Measurements from ENCODE around the gene UBL4B. TPM values are rescaled to one million over a fixed set of nuclear protein-coding genes. Genes with fewer than 3 reads are reported as not detected.

The UBL4B gene
- total and polyA plus RNA-seq, 2 experiments from 2014 or later = not detected

DNA sequence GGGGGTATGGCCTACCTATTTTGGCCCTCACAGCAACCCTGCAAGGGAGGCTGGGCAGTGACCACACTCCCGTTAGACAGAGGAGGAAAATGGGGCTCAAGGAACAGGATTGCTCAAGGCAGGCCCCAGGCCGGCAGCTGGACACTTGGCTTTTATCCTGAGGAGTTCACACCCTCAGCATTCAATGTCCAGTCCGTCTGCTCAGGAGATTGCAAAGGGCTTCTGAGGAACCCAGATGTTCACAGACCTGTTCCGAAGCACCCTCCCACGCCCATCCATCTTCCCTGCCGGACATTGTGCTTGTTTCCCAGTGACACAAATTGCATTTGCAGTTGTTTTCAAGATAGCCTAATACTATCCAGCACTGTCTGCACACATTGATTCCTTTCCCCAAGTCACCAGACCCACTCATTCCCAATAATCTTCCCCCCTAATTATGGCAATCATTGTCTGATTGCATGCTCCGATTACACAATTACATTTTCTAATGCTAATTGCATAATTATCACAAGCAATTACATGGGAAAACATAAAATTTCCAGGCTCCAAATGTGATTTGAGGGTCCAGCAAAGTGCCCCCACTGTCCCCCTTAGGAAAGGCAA is 4.3 kb upstream of the UBL4B start (continued):
- TF ChIP-seq, protein P1, sequence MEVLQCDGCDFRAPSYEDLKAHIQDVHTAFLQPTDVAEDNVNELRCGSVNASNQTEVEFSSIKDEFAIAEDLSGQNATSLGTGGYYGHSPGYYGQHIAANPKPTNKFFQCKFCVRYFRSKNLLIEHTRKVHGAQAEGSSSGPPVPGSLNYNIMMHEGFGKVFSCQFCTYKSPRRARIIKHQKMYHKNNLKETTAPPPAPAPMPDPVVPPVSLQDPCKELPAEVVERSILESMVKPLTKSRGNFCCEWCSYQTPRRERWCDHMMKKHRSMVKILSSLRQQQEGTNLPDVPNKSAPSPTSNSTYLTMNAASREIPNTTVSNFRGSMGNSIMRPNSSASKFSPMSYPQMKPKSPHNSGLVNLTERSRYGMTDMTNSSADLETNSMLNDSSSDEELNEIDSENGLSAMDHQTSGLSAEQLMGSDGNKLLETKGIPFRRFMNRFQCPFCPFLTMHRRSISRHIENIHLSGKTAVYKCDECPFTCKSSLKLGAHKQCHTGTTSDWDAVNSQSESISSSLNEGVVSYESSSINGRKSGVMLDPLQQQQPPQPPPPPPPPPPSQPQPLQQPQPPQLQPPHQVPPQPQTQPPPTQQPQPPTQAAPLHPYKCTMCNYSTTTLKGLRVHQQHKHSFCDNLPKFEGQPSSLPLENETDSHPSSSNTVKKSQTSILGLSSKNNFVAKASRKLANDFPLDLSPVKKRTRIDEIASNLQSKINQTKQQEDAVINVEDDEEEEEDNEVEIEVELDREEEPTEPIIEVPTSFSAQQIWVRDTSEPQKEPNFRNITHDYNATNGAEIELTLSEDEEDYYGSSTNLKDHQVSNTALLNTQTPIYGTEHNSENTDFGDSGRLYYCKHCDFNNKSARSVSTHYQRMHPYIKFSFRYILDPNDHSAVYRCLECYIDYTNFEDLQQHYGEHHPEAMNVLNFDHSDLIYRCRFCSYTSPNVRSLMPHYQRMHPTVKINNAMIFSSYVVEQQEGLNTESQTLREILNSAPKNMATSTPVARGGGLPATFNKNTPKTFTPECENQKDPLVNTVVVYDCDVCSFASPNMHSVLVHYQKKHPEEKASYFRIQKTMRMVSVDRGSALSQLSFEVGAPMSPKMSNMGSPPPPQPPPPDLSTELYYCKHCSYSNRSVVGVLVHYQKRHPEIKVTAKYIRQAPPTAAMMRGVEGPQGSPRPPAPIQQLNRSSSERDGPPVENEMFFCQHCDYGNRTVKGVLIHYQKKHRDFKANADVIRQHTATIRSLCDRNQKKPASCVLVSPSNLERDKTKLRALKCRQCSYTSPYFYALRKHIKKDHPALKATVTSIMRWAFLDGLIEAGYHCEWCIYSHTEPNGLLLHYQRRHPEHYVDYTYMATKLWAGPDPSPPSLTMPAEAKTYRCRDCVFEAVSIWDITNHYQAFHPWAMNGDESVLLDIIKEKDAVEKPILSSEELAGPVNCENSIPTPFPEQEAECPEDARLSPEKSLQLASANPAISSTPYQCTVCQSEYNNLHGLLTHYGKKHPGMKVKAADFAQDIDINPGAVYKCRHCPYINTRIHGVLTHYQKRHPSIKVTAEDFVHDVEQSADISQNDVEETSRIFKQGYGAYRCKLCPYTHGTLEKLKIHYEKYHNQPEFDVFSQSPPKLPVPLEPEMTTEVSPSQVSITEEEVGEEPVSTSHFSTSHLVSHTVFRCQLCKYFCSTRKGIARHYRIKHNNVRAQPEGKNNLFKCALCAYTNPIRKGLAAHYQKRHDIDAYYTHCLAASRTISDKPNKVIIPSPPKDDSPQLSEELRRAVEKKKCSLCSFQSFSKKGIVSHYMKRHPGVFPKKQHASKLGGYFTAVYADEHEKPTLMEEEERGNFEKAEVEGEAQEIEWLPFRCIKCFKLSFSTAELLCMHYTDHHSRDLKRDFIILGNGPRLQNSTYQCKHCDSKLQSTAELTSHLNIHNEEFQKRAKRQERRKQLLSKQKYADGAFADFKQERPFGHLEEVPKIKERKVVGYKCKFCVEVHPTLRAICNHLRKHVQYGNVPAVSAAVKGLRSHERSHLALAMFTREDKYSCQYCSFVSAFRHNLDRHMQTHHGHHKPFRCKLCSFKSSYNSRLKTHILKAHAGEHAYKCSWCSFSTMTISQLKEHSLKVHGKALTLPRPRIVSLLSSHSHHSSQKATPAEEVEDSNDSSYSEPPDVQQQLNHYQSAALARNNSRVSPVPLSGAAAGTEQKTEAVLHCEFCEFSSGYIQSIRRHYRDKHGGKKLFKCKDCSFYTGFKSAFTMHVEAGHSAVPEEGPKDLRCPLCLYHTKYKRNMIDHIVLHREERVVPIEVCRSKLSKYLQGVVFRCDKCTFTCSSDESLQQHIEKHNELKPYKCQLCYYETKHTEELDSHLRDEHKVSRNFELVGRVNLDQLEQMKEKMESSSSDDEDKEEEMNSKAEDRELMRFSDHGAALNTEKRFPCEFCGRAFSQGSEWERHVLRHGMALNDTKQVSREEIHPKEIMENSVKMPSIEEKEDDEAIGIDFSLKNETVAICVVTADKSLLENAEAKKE (CRISPR knock-in tag; IDR thresholded peaks at IDR 0.05) = no peak
- TF ChIP-seq POLR2AphosphoS5 (IDR thresholded peaks at IDR 0.05; ENCODE audit: low read depth) = no peak
- TF ChIP-seq, protein P2, sequence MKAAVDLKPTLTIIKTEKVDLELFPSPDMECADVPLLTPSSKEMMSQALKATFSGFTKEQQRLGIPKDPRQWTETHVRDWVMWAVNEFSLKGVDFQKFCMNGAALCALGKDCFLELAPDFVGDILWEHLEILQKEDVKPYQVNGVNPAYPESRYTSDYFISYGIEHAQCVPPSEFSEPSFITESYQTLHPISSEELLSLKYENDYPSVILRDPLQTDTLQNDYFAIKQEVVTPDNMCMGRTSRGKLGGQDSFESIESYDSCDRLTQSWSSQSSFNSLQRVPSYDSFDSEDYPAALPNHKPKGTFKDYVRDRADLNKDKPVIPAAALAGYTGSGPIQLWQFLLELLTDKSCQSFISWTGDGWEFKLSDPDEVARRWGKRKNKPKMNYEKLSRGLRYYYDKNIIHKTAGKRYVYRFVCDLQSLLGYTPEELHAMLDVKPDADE (IDR thresholded peaks at IDR 0.05) = no peak

DNA sequence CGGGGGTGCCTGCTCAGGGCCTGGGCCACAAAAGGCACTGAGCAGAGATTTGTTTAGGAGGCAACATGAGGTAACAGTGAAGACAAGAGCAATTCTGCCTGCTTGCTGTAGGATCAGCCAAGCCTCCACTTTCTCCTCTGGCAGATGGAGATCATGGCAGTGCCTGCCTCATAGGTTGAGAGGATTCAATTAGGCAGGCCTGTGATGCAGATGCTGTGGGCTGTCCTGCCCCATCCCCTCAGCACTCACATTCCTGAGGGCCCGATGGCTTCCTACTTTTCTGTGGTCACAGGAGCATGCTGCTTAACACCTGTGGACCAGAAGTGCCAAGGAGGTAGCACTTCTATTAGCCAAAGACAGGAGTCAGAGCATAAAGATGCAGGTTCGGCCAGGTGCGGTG is 1.2 kb upstream of the UBL4B start:
- Histone ChIP-seq H3K27me3 (ENCODE audit: insufficient read depth) (no peaks in the 10 kb centered on the region), H3F3A (replicated peaks; ENCODE audit: low read depth) (no peaks in the 10 kb centered on the region)
- TF ChIP-seq CREB1 (CRISPR knock-in tag; IDR thresholded peaks at IDR 0.05; ENCODE audit: low read depth) = no peak
- TF ChIP-seq EZH2 (IDR thresholded peaks at IDR 0.05; ENCODE audit: low read depth, unreplicated experiment) = no peak
- TF ChIP-seq, protein P3, sequence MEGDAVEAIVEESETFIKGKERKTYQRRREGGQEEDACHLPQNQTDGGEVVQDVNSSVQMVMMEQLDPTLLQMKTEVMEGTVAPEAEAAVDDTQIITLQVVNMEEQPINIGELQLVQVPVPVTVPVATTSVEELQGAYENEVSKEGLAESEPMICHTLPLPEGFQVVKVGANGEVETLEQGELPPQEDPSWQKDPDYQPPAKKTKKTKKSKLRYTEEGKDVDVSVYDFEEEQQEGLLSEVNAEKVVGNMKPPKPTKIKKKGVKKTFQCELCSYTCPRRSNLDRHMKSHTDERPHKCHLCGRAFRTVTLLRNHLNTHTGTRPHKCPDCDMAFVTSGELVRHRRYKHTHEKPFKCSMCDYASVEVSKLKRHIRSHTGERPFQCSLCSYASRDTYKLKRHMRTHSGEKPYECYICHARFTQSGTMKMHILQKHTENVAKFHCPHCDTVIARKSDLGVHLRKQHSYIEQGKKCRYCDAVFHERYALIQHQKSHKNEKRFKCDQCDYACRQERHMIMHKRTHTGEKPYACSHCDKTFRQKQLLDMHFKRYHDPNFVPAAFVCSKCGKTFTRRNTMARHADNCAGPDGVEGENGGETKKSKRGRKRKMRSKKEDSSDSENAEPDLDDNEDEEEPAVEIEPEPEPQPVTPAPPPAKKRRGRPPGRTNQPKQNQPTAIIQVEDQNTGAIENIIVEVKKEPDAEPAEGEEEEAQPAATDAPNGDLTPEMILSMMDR (conservative IDR thresholded peaks at IDR 0.05; ENCODE audit: low read depth in 2 of 2) = no peak
- no peak for TF ChIP-seq STAT1 (IDR thresholded peaks at IDR 0.05; ENCODE audit: unreplicated experiment)
- TF ChIP-seq JUNB (IDR thresholded peaks at IDR 0.05; ENCODE audit: unreplicated experiment) = no peak
- TF ChIP-seq, protein P4, sequence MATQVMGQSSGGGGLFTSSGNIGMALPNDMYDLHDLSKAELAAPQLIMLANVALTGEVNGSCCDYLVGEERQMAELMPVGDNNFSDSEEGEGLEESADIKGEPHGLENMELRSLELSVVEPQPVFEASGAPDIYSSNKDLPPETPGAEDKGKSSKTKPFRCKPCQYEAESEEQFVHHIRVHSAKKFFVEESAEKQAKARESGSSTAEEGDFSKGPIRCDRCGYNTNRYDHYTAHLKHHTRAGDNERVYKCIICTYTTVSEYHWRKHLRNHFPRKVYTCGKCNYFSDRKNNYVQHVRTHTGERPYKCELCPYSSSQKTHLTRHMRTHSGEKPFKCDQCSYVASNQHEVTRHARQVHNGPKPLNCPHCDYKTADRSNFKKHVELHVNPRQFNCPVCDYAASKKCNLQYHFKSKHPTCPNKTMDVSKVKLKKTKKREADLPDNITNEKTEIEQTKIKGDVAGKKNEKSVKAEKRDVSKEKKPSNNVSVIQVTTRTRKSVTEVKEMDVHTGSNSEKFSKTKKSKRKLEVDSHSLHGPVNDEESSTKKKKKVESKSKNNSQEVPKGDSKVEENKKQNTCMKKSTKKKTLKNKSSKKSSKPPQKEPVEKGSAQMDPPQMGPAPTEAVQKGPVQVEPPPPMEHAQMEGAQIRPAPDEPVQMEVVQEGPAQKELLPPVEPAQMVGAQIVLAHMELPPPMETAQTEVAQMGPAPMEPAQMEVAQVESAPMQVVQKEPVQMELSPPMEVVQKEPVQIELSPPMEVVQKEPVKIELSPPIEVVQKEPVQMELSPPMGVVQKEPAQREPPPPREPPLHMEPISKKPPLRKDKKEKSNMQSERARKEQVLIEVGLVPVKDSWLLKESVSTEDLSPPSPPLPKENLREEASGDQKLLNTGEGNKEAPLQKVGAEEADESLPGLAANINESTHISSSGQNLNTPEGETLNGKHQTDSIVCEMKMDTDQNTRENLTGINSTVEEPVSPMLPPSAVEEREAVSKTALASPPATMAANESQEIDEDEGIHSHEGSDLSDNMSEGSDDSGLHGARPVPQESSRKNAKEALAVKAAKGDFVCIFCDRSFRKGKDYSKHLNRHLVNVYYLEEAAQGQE (IDR thresholded peaks at IDR 0.05; ENCODE audit: unreplicated experiment) = no peak

More for the DNA sequence above, 1.2 kb upstream of the UBL4B start:
- Histone ChIP-seq H3K4me1 (ENCODE audit: insufficient read depth) (no peaks in the 10 kb centered on the region), H3K36me3 (ENCODE audit: insufficient read depth) (no peaks in the 10 kb centered on the region), H3K4me3 (no peak overlapping the region), H4K20me1 (replicated peaks; ENCODE audit: insufficient read depth) (no peaks in the 10 kb centered on the region), H3K27ac (ENCODE audit: low read depth) (no peak overlapping the region), H2AFZ (no peak overlapping the region), H3K9me2 (ENCODE audit: insufficient read depth) (no peaks in the 10 kb centered on the region), H3K4me2 (no peak overlapping the region), H3K79me2 (replicated peaks; ENCODE audit: insufficient read depth) (no peaks in the 10 kb centered on the region)
- Mint-ChIP-seq H3K36me3 (ENCODE audit: low read depth) (no peaks in the 10 kb centered on the region), H3K9me3 (no peaks in the 10 kb centered on the region), H3K27ac (no peak overlapping the region), H3K27me3 (ENCODE audit: insufficient read depth, low read depth, poor library complexity) (peaks cover 15% of the 10 kb centered on the region), H3K4me1 (no peaks in the 10 kb centered on the region), H3K4me3 (no peak overlapping the region)
- peak; percentile 26 for DNase-seq (ENCODE audit: low spot score)
- no peak; the same call in 2 of the 3 replicates for ATAC-seq
